Activated CD8-positive, alpha-beta T cell treated with anti-CD3 and anti-CD28 coated beads, Interleukin-2, amount 10 ng/mL, durations not matched to agents 7 days and 5 days (primary cell): ENCODE results near the gene NECAB2. TPM values are rescaled to one million over a fixed set of nuclear protein-coding genes. Genes with fewer than 3 reads are reported as not detected.
"Not testable (repeated sequence)": the region's sequence is repeated elsewhere in the genome, so short reads cannot be mapped to it uniquely, and the experiment has no call there.

Experiments used
- ATAC-seq: fragments of 150-1000 bp; cut with Tn5 transposase; one replicate; pipeline ENCODE4 v1.10.0; 2021; ENCODE audit warnings: moderate library complexity
- CTCF ChIA-PET: fragments of 350-600 bp; sonication (Branson Sonifier 250); formaldehyde crosslinking; loops from one replicate; lab custom pipeline; 2021; ENCODE audit warnings: antibody characterized with exemption; lab: Charles Lee
- POLR2A ChIA-PET: fragments of 350-600 bp; sonication (Branson Sonifier 250); formaldehyde crosslinking; loops from one replicate; lab custom pipeline; 2021; ENCODE audit warnings: antibody characterized with exemption; lab: Charles Lee
- DNase-seq: peaks from one replicate; pipeline ENCODE4 v3.0.0-alpha.2; 2020
- H3K27ac Mint-ChIP-seq: one replicate; pipeline ENCODE4 v1.8.0; 2021; ENCODE audit warnings: mild to moderate bottlenecking, mixed read lengths
- H3K27me3 Mint-ChIP-seq: one replicate; pipeline ENCODE4 v1.8.0; 2021; ENCODE audit warnings: low read depth, mixed read lengths
- H3K36me3 Mint-ChIP-seq: one replicate; pipeline ENCODE4 v1.8.0; 2021; ENCODE audit warnings: low read depth, mixed read lengths
- H3K4me1 Mint-ChIP-seq: one replicate; pipeline ENCODE4 v1.8.0; 2021; ENCODE audit warnings: low read depth, mixed read lengths
- H3K4me3 Mint-ChIP-seq: one replicate; pipeline ENCODE4 v1.8.0; 2021; ENCODE audit warnings: mild to moderate bottlenecking, mixed read lengths
- H3K9me3 Mint-ChIP-seq: one replicate; pipeline ENCODE4 v1.8.0; 2022; ENCODE audit warnings: mixed read lengths; ENCODE audit not compliant: insufficient read depth
- total RNA-seq, 2 experiments: library from RNA; stranded (reverse); gene quantifications; one replicate each; pipeline ENCODE4 v1.2.3, GENCODE V29; 2021

Gene NECAB2
- total RNA-seq, 2 experiments from 2014 or later = not detected

DNA sequence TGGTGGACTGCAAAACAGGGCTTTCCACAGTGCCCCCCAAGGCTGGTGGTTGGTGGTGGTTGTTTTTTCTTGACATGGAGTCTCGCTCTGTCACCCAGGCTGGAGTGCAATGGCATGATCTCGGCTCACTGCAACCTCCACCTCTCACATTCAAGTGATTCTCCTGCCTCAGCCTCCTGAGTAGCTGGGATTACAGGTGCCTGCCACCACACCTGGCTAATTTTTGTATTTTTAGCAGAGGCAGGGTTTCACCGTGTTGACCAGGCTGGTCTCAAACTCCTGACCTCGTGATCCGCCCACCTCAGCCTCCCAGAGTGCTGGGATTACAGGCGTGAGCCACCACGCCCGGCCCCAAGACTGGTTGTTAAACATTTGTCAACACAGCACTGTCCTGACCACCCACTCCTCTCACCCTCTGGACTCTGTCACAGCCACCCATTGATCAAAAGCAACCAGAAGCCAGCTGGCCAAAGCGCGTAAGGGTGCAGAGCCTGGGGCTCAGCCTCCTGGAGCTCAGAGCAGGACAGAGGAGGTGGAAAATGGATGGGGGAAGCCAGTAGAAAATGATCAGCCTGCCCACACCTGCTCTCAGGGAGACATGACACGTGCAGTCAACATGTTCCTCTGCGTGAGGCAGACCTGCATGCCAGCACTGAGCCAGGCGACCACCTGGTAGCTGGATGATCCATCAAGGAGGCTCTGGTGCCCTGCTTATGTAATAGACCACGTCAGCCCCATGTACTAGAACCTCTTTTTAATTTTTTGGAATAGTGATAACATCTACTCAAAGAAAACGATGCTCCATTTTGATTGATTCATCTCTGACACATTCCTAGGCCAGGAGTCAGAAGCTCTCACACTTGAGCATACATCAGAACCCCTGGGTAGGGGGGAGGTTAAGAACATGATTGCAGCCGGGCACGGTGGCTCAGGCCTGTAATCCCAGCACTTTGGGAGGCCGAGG is 29.8 kb upstream of the NECAB2 start:
- ChIA-PET POLR2A (no interaction called here), CTCF (interaction anchor here (0.8 to 1.0 kb wide), 2 partner anchors 12 to 111 kb away, joined by 3 read pairs; no protein-coding TSS in a partner anchor)
- Mint-ChIP-seq H3K27me3 (no peaks in the 10 kb centered on the region), H3K27ac (peak overlapping the region; percentile 18), H3K4me1 (peaks cover 9% of the 10 kb centered on the region), H3K36me3 (peaks cover 2% of the 10 kb centered on the region), H3K4me3 (no peak overlapping the region), H3K9me3 (no peaks in the 10 kb centered on the region)
- no peak for DNase-seq
- no peak for ATAC-seq

DNA sequence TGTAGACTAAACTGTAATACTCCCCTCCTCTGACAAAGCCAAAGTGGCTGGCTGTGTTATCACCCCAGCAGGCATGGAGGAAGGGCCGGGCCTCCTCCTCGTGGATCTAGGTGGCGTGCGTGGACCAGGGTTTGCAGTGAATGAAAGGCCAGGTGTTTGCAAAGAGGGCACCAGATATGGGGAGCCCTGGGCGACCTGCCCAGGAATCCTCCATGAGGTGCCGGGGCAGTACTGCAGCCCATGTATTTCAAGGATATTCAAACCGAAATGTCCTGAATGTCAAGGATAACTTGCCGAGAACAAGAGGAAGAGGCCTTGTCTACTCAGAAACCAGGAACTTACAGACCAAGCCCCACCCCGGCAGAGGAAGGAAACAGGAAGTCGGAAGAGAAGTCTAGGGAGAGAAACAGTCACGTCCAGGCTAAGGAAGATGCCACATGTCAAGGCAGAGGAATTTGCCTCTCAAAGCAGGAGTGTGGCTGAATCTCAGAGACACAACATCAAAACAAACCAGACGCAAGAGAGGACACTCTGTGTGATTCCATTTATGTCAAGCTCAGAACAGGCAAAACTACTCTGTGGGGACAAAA is 28.7 kb upstream of the NECAB2 start:
- peaks cover 9% of the 10 kb centered on the region for H3K4me1 Mint-ChIP-seq
- peaks cover 2% of the 10 kb centered on the region for H3K36me3 Mint-ChIP-seq
- no peaks in the 10 kb centered on the region for H3K27me3 Mint-ChIP-seq
- no peaks in the 10 kb centered on the region for H3K9me3 Mint-ChIP-seq
- ATAC-seq (no peak), DNase-seq (no peak)
- CTCF ChIA-PET = interaction anchor here (0.8 to 1.0 kb wide), 2 partner anchors 11 to 13 kb away, joined by 3 read pairs; no protein-coding TSS in a partner anchor
- POLR2A ChIA-PET = no interaction called here
- peak overlapping the region; percentile 74 for H3K27ac Mint-ChIP-seq
- no peak overlapping the region for H3K4me3 Mint-ChIP-seq

- no peaks in the 10 kb centered on the region for H3K9me3 Mint-ChIP-seq
- H3K27ac Mint-ChIP-seq = no peak overlapping the region
- peaks cover 2% of the 10 kb centered on the region for H3K36me3 Mint-ChIP-seq
- H3K4me3 Mint-ChIP-seq = no peak overlapping the region
- no peaks in the 10 kb centered on the region for H3K27me3 Mint-ChIP-seq
- POLR2A ChIA-PET = no interaction called here
- DNase-seq (no peak), ATAC-seq (no peak)
- H3K4me1 Mint-ChIP-seq = peaks cover 9% of the 10 kb centered on the region
- CTCF ChIA-PET = interaction anchor here (1.0 kb wide), 1 partner anchor 12 kb away, joined by 3 read pairs; no protein-coding TSS in a partner anchor
Measured at GRCh38 chr16:83940119-83940518, 27.9 kb upstream of the NECAB2 start.

DNA sequence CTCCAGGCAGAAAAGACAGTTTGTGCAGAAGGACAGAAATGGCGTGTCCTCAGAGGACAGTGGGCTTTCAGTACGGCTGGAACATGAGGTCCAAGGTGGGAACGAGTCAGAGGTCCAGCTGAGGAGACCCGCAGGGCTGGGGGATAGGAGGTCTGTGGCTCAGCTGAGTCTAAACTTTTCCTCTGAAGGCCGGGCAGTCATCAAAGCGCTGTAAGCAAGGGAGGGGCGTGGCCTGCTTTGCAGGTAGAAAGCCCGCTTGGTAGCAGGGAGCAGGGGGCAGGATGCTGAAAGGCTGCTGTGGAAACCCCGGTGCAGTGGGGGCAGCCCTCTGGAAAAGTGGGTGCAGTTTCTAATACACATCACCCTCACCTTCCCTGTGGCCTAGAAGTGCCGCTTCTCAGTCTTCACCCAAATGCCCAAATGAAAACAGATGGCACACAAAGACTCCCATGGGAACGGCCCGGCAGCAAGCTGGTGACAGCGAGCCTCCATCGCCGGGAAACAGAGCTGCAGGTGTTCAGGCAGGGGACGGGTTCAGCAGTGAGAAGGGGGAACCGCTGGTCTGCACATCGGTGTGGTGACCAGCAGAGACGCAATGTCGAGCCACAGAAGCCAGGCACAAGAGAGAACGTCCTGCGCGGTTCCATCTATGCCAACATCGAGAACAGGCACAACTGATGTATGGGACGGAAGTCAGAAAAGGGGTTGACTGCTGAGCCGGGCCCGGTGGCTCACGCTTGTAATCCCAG is 27.2 kb upstream of the NECAB2 start:
- DNase-seq (no peak), ATAC-seq (no peak)
- no peaks in the 10 kb centered on the region for H3K9me3 Mint-ChIP-seq
- no peaks in the 10 kb centered on the region for H3K27me3 Mint-ChIP-seq
- CTCF ChIA-PET = interaction anchor here (1.0 kb wide), 1 partner anchor 13 kb away, joined by 3 read pairs; no protein-coding TSS in a partner anchor
- peaks cover 2% of the 10 kb centered on the region for H3K36me3 Mint-ChIP-seq
- H3K27ac Mint-ChIP-seq = no peak overlapping the region
- POLR2A ChIA-PET = no interaction called here
- peaks cover 9% of the 10 kb centered on the region for H3K4me1 Mint-ChIP-seq
- H3K4me3 Mint-ChIP-seq = no peak overlapping the region

DNA sequence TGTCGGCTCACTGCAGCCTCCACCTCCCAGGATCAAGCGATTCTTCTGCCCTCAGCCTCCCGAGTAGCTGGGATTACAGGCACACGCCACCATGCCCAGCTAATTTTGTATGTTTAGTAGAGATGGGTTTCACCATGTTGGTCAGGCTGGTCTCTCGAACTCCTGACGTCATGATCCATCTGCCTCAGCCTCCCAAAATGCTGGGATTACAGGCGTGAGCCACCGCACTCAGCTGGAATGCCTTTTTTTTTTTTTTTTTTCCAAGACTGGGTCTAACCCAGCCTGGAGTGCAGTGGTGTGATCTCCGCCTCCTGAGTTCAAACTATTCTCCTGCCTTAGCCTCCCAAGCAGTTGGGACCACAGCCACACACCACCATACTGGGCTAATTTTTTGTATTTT is 26.5 kb upstream of the NECAB2 start:
- H3K36me3 Mint-ChIP-seq, ATAC-seq, H3K4me3 Mint-ChIP-seq, H3K27ac Mint-ChIP-seq, CTCF ChIA-PET, H3K27me3 Mint-ChIP-seq, H3K9me3 Mint-ChIP-seq, H3K4me1 Mint-ChIP-seq, POLR2A ChIA-PET, DNase-seq: not testable (repeated sequence)

DNA sequence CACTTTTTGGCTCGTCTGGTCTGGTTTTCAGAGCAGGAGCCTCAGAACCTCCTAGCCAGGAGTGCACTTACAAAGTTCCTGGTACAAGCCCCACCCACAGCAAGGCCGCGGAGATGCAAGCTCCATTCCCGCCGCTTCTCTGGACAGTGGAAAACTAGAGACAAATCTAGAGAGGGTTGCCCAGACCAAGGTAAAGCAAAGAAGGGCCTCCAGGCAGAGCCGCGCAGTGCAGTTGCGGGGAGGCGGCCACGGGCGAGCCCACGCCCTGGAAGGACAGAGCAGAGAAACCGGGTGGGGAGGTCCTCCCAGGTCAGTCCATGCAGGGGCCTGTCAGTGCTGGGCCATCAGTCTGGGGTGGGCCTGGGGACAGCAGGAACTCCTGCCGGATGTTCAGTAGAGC is 26.0 kb upstream of the NECAB2 start:
- no peak overlapping the region for H3K27ac Mint-ChIP-seq
- H3K4me3 Mint-ChIP-seq = no peak overlapping the region
- H3K27me3 Mint-ChIP-seq = no peaks in the 10 kb centered on the region
- H3K36me3 Mint-ChIP-seq = peaks cover 2% of the 10 kb centered on the region
- POLR2A ChIA-PET = no interaction called here
- ATAC-seq (no peak), DNase-seq (no peak)
- CTCF ChIA-PET = no interaction called here
- H3K9me3 Mint-ChIP-seq = no peaks in the 10 kb centered on the region
- H3K4me1 Mint-ChIP-seq = peaks cover 9% of the 10 kb centered on the region

- Mint-ChIP-seq H3K27ac (no peak overlapping the region), H3K9me3 (no peaks in the 10 kb centered on the region), H3K4me1 (peaks cover 9% of the 10 kb centered on the region), H3K4me3 (no peak overlapping the region), H3K36me3 (peaks cover 2% of the 10 kb centered on the region), H3K27me3 (no peaks in the 10 kb centered on the region)
- DNase-seq = no peak
- ChIA-PET POLR2A (no interaction called here), CTCF (no interaction called here)
- no peak for ATAC-seq
Measured at GRCh38 chr16:83942815-83943515, 25.1 kb upstream of the NECAB2 start.

DNA sequence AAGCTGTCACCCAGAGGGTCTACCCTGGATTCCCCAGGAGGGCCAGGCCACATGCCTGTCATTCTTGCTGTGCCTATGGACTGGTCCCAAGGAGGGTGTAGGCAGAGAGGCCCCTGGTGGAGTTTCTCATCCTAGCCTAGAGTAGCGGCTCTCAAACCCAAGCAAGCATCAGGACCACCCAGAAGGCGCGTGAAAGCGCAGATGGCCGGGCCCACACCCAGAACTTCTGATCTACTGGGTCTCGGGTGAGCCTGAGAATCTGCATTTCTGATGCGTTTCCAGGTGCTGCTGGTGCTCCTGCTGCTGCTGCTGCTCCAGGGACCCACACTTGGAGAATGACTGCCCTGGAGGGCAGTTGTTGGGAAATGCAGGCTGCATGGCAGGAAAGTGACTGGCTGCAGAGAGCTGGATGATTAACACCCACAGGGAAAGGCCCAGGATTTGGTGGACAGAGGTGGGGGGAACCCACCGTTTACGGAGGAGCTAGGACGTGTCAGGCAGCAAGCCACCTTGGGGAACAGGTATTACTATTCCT is 24.5 kb upstream of the NECAB2 start:
- Mint-ChIP-seq H3K9me3 (no peaks in the 10 kb centered on the region), H3K4me1 (peaks cover 9% of the 10 kb centered on the region), H3K27ac (no peak overlapping the region), H3K4me3 (no peak overlapping the region), H3K36me3 (peaks cover 2% of the 10 kb centered on the region), H3K27me3 (no peaks in the 10 kb centered on the region)
- no peak for DNase-seq
- CTCF ChIA-PET = interaction anchor here (1.1 kb wide), 1 partner anchor 10 kb away, joined by 3 read pairs; no protein-coding TSS in a partner anchor
- POLR2A ChIA-PET = no interaction called here
- no peak for ATAC-seq

DNA sequence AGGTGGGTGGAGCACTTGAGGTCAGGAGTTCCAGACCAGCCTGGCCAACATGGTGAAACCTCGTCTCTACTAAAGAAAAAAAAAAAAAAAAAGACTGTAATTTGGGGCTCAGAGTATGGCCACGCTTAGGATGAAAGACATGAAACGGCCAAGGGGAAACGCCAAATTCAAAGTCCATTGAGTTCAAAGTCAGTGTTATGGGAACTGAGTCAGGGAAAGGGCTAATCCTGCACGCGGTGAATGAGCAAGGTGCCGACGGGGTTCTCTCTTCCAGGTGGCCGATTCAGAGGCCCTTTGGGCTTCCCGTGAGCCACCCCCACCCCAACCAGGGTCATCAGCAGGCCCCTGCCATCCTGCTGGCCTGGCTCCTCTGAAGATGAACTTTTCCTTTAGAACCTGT is 22.5 kb upstream of the NECAB2 start:
- H3K9me3 Mint-ChIP-seq = no peaks in the 10 kb centered on the region
- H3K4me1 Mint-ChIP-seq = no peaks in the 10 kb centered on the region
- no peaks in the 10 kb centered on the region for H3K27me3 Mint-ChIP-seq
- no peak for DNase-seq
- no peak for ATAC-seq
- H3K4me3 Mint-ChIP-seq = no peak overlapping the region
- ChIA-PET POLR2A (no interaction called here), CTCF (no interaction called here)
- no peak overlapping the region for H3K27ac Mint-ChIP-seq
- H3K36me3 Mint-ChIP-seq = no peaks in the 10 kb centered on the region

DNA sequence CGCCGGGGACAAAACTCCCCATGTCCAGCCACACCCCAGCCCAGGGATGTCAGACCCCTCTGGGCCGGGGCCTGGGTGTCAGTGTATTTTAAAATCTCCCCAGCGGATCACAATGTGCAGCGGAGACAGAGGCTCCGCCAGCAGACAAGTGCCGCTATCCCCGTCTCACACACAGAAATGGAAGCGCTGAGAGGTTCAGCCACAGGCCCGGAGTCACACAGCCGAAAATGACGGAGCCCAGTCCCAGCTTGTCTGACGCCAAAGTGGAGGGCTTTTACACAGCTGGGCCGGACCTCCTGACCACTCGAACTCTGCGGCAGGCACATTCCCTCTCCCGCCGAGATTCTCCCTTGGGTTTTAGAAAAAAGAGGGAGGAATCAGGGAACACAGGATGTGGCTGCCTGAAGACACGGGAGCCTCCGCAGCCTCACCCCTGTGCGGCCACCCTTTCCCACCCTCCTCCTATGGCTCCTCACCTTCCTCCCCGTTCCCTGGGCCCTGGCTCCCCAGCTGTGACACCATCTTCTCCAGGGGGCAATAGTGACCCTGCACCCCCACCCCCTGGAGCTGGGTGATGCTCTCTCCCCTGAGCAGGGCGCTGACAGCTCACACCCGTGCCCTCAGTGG is 21.8 kb upstream of the NECAB2 start:
- CTCF ChIA-PET = no interaction called here
- ATAC-seq (no peak), DNase-seq (no peak)
- no peaks in the 10 kb centered on the region for H3K36me3 Mint-ChIP-seq
- no peaks in the 10 kb centered on the region for H3K27me3 Mint-ChIP-seq
- H3K4me3 Mint-ChIP-seq = no peak overlapping the region
- H3K27ac Mint-ChIP-seq = no peak overlapping the region
- H3K4me1 Mint-ChIP-seq = no peaks in the 10 kb centered on the region
- POLR2A ChIA-PET = no interaction called here
- no peaks in the 10 kb centered on the region for H3K9me3 Mint-ChIP-seq
